GM12873 (cell line): Measurements from ENCODE around the gene LDLRAD4.

Experiments used
- TF ChIP-seq, protein P1 (sequence below): IDR thresholded peaks from 2 replicates; pipeline ENCODE4 v1.5.1; 2012; ENCODE audit warnings: low read depth, mild to moderate bottlenecking, moderate library complexity, low read length, control low read depth; ENCODE audit not compliant: insufficient read depth; ENCODE audit errors: missing control alignments

The LDLRAD4 gene

DNA sequence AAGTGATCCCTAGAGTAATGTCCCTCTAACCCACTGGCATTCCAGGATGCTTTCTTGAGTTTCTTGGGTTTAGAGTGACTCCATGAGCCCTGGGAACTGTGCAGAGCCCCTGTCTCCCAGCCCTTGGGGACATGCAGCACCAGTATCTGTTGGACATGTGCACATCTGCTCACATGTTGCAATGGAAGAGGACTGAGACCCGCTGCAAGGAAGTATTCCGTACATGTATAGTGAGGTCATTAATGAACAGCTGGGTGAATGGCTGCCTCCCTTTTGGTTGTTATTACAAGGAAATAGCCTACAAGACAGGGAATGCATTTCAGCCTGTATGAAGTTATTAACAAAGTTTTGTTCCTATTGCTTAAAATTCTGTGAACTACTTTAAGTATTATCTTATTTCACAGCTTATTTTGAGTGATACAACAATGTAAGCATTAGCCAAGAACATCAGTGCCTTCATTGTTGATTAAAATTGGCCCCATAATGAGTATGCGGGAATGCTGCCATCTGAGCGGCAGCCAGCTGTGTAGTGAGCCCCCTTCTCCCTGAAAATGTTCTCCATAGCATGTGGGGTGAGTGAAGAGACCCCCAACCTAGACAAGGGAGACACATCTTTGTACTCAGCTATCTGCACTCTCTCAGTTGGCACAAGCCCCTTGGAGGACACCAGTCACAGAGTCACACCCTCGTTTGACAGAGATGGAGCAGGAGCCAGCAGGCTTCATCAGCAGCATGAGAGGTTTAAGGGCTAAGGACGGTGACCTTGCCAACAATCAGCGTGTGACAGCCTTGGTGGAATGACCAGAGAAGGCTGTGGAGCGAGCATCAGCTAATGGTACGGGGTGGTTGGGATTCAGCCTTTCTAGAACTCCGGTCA, 420.4 kb downstream of the LDLRAD4 start:
- TF ChIP-seq, protein P1, sequence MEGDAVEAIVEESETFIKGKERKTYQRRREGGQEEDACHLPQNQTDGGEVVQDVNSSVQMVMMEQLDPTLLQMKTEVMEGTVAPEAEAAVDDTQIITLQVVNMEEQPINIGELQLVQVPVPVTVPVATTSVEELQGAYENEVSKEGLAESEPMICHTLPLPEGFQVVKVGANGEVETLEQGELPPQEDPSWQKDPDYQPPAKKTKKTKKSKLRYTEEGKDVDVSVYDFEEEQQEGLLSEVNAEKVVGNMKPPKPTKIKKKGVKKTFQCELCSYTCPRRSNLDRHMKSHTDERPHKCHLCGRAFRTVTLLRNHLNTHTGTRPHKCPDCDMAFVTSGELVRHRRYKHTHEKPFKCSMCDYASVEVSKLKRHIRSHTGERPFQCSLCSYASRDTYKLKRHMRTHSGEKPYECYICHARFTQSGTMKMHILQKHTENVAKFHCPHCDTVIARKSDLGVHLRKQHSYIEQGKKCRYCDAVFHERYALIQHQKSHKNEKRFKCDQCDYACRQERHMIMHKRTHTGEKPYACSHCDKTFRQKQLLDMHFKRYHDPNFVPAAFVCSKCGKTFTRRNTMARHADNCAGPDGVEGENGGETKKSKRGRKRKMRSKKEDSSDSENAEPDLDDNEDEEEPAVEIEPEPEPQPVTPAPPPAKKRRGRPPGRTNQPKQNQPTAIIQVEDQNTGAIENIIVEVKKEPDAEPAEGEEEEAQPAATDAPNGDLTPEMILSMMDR: no peak

DNA sequence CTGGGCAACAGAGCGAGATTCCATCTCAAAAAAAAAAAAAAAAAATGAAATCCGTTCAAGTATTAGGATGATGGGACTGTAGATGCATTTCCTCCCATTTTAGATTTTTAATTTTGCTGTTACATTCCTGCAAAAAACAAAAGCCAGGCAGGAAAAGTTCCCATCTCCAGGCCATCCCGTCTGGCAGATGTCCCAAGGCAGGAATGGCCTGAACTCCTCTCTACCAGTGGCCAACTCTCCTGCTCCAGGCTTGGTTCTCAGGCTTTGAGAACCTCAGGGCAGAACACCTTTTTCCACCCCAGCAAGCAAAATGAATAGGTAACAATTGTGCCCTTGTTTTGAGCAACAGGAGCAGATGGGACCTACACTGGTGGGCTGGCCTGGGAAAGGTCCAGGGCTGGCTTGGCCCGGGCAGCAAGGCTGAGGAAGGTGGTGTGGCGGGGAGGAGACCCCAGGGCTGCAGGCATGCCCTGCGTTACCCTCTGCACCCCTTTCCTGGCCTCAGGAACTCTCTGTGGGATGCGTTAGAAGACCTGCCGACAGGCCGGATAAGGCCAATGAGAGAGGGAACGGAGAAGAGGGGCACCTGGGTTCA, 421.8 kb downstream of the LDLRAD4 start:
- TF ChIP-seq, protein P1: no peak

DNA sequence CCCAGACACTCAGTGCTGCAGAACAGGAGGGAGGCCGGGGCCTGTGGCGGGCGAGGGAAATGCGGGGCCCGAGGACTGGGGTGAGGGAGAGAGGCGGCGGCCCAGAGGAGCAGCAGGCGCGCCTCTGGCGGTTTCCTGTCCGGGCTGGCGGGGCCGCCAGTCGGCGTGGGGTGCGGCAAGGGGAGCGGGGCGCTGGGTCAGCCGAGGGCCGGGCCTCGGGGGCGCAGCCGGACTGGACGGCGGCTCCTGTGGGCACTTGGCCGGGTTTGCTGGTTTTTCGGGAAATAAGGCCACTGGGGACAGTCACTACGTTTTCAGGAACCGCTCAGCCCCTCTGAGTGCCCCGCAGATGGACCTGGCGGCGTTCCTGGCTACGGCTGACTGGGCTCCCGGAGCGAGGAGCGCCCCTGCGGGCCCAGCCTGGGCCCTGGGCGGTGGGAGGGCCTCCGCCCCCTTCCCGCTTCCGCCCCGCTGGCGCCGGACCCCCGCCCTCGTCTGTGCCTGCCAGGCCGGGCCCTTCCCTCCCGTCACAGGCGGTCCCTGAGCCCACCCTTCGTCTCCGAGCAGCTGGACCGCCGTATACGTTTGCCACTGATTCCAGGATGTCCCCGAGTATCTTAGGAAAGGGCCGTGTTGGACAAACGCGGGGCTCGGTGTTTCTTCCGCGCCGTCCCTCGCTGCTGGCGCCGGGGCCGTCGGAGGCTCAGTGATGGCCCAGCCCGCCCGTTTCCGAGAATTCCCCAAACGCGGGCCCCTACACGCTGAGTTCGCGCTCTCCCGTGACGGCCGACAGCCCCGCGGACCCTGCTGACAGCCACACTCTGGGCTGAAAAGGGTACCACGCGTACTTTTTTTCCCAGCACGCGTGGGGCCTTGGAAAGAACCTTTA, 423.2 kb downstream of the LDLRAD4 start:
- TF ChIP-seq, protein P1: no peak

DNA sequence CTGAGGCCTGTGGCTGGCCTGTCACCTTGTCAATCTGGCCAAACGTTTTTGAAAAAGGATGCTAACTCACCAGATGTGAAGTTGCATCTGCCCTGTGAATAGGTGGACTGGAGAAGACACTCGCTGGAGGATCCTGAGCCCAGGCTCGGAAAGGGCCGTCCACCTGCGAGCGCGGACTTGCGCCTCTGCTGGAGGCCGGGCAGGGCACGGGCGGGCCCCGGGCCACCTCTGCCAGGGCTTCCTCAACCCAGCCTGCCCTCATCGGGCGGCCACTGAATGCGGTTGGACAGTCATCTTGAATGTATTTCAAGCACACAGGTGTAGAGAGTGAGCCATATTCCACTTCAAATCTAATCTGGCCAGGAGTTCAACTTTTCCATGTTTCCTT, 423.9 kb downstream of the LDLRAD4 start:
- TF ChIP-seq, protein P1: no peak

DNA sequence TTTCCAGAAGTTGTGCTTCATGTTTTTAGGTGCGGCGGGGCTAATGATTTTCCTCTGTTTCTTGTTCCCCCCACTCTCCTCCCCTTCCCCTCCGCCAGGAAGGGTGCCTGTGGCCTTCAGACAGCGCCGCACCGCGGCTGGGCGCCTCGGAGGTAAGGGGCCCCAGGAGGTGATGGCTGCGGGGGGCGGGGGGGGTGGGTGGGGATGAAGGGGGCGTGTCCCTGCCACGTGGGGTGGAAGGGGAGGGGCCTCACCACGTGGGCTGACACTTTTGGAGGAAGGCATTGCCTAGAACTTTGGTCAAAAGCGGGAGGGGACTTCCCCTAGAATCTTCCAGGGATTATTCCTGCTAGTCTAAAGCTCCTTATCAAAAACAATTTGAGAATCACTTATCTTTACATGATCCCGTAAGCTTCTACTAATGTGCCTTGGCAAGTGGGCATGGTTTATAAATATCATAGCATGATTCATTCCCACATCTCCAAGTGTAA, 424.7 kb downstream of the LDLRAD4 start:
- TF ChIP-seq, protein P1: no peak

DNA sequence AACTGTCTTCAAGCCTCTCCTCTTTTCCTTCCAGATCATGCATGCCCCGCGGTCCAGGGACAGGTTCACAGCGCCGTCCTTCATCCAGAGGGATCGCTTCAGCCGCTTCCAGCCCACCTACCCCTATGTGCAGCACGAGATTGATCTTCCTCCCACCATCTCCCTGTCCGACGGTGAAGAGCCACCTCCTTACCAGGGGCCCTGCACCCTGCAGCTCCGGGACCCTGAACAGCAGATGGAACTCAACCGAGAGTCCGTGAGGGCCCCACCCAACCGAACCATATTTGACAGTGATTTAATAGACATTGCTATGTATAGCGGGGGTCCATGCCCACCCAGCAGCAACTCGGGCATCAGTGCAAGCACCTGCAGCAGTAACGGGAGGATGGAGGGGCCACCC, 426.5 kb downstream of the LDLRAD4 start:
- TF ChIP-seq, protein P1: no peak
